K562 (cell line): Measurements from ENCODE around the gene WDR86. TPM values are rescaled to one million over a fixed set of nuclear protein-coding genes. Genes with fewer than 3 reads are reported as not detected.
A peak's percentile ranks its signal among the peaks of the same experiment; 100 is the strongest.

Source experiments
- ATAC-seq: fragments of 200-7000 bp; cut with Tn5 transposase; 3 replicates; pipeline ENCODE4 v1.9.1; 2020; ENCODE audit warnings: moderate library complexity
- BruUV-seq: library from RNA; stranded (reverse); fragments of 400-500 nt; replicated peaks from 2 replicates; lab custom pipeline; 2021; lab: Mats Ljungman, UMichigan
- CTCF ChIA-PET: fragments of 300-600 bp; formaldehyde crosslinking; extraction: SDS; loops from one replicate; lab custom pipeline; 2021; ENCODE audit warnings: low intra/inter-chr PET ratio; lab: Yijun Ruan, JAX
- POLR2A ChIA-PET: fragments of 300-600, 350-650 bp; sonication (Branson Sonifier 250); formaldehyde crosslinking; extraction: SDS; loops from one replicate; lab custom pipeline; 2021; ENCODE audit warnings: antibody characterized with exemption, inconsistent platforms; lab: Yijun Ruan, JAX
- DNase-seq, 4 experiments: peaks; one replicate each; pipeline versions ENCODE4 v3.0.0 to v3.0.0-alpha.2; 2011 to 2018; ENCODE audit warnings: low spot score in 3 of 4, mixed read lengths in 3 of 4; ENCODE audit errors: extremely low read depth in 1 of 4
- FAIRE-seq: peaks from 2 replicates; lab custom pipeline; 2011; peaks lifted over from hg19 to GRCh38; lab: Jason Lieb, UNC
- H2AFZ ChIP-seq: 2 replicates; pipeline ENCODE4 v1.6.0; 2011; ENCODE audit warnings: low read depth, low read length, control low read depth, inconsistent platforms
- H3K27ac ChIP-seq: fragments of 200-600 bp; 3 replicates; pipeline ENCODE4 v1.8.0; 2011; ENCODE audit warnings: low read depth, mild to moderate bottlenecking, control low read depth, inconsistent platforms, low read length, moderate library complexity, mixed read lengths; ENCODE audit errors: extremely low read depth
- H3K27me3 ChIP-seq, 2 experiments: fragments of 300-600 bp in 1 of 2; 2 replicates in 1 of 2; 3 replicates in 1 of 2; pipeline versions ENCODE4 v1.6.0 to v1.8.0; 2011; ENCODE audit warnings: inconsistent platforms in 2 of 2, low read length in 2 of 2, mild to moderate bottlenecking in 1 of 2, mixed read lengths in 1 of 2, moderate library complexity in 1 of 2; ENCODE audit not compliant: control insufficient read depth in 2 of 2, insufficient read depth in 2 of 2
- H3K36me3 ChIP-seq: fragments of 300-600 bp; 3 replicates; pipeline ENCODE4 v1.8.0; 2011; ENCODE audit warnings: mild to moderate bottlenecking, low read length, inconsistent platforms; ENCODE audit not compliant: control insufficient read depth, insufficient read depth
- H3K4me1 ChIP-seq, 2 experiments: fragments of 200-600 bp in 1 of 2; replicated peaks in 1 of 2; 2 replicates in 1 of 2; 3 replicates in 1 of 2; pipeline versions ENCODE4 v1.5.1 to v1.8.0; 2011; ENCODE audit warnings: inconsistent platforms in 2 of 2, low read length in 2 of 2, mild to moderate bottlenecking in 1 of 2, mixed read lengths in 1 of 2, moderate library complexity in 1 of 2; ENCODE audit not compliant: control insufficient read depth in 2 of 2, insufficient read depth in 2 of 2
- H3K4me2 ChIP-seq: 2 replicates; pipeline ENCODE4 v1.6.1; 2011; ENCODE audit warnings: low read length, control low read depth, inconsistent platforms, mixed read lengths; ENCODE audit not compliant: insufficient read depth
- H3K4me3 ChIP-seq: fragments of 200-600 bp; sonication (generic), shearing (Covaris generic); 2 replicates; pipeline ENCODE4 v1.5.1; 2016; ENCODE audit warnings: control low read depth, inconsistent platforms
- H3K79me2 ChIP-seq: fragments of 200-600 bp; 3 replicates; pipeline ENCODE4 v1.8.0; 2011; ENCODE audit warnings: low read length, inconsistent platforms; ENCODE audit not compliant: control insufficient read depth, insufficient read depth
- H3K9ac ChIP-seq, 2 experiments: 2 replicates each; pipeline versions ENCODE4 v1.6.0 to v1.6.1; 2011; ENCODE audit warnings: low read depth in 2 of 2, low read length in 2 of 2, control low read depth in 1 of 2, inconsistent platforms in 1 of 2, mild to moderate bottlenecking in 1 of 2, mixed read lengths in 1 of 2; ENCODE audit not compliant: insufficient read depth in 1 of 2
- H3K9me1 ChIP-seq: one replicate; pipeline ENCODE4 v1.6.0; 2011; ENCODE audit warnings: inconsistent platforms, mild to moderate bottlenecking, low read length, moderate library complexity; ENCODE audit not compliant: control insufficient read depth, insufficient read depth
- H3K9me3 ChIP-seq: replicated peaks from 2 replicates; pipeline ENCODE4 v1.5.1; 2011; ENCODE audit warnings: low read depth, low read length, inconsistent platforms; ENCODE audit not compliant: control insufficient read depth, insufficient read depth
- H4K20me1 ChIP-seq: replicated peaks from 2 replicates; pipeline ENCODE4 v1.6.1; 2011; ENCODE audit warnings: low read length, inconsistent platforms, mixed read lengths; ENCODE audit not compliant: control insufficient read depth, insufficient read depth
- HBP1 ChIP-seq: fragments of 450-650 bp; formaldehyde crosslinking; IDR thresholded peaks from 2 replicates; pipeline ENCODE4 v1.4.0; 2022; ENCODE audit warnings: missing genetic modification characterization
- ZHX1 ChIP-seq: fragments of 150-350 bp; conservative IDR thresholded peaks from 2 replicates; pipeline ENCODE4 v1.6.1; 2014; ENCODE audit warnings: low read length
- ZNF134 ChIP-seq: fragments of 250-450 bp; sonication (Bioruptor Pico); conservative IDR thresholded peaks from 2 replicates; pipeline ENCODE4 v1.4.0; 2020
- WGBS: fragments of 100-300 bp; shearing (Covaris generic); methylation state at CpG from one replicate; pipeline ENCODE4 v1.1.6; 2016; ENCODE audit warnings: low coverage, mixed read lengths; ENCODE audit not compliant: insufficient coverage; ENCODE audit errors: missing lambda C conversion rate; 5-methylcytosine and 5-hydroxymethylcytosine counted together
- in situ Hi-C: fragments of 300-500 bp; cut with MboI; formaldehyde crosslinking; loops from 4 replicates; pipeline ENCODE4 v1.15.0; 2018; ENCODE audit warnings: inconsistent platforms, mixed read lengths
- intact Hi-C: fragments of 100-400 bp; cut with micrococcal nuclease; formaldehyde crosslinking; loops from 2 replicates; pipeline ENCODE4 v1.14.2; 2022
- polyA plus RNA-seq, 8 experiments: library from polyadenylated mRNA; depleted of rRNA in 4 of 8; stranded (reverse) in 5 of 8; unstranded in 3 of 8; fragments of >200 nt; fragmentation: Nextera tagmentation in 2 of 8; fragmentation: Illumina TruSeq in 1 of 8; extraction: Ambion mirVana in 2 of 8; extraction: Trizol in 1 of 8; gene quantifications; 2 replicates each; pipeline versions ENCODE4 v1.2.1 to v1.2.3, GENCODE V29; 2011 to 2014; ENCODE audit warnings: inconsistent platforms in 1 of 8, missing spikeins in 1 of 8
- total RNA-seq, 7 experiments: library from RNA; depleted of rRNA in 6 of 7; stranded (reverse); fragments of >200 nt in 6 of 7; fragmentation: Illumina TruSeq in 2 of 7; extraction: Trizol in 2 of 7; gene quantifications; 2 replicates each; pipeline versions ENCODE4 v1.2.1 to v1.2.3, GENCODE V29; 2011 to 2021; ENCODE audit warnings: low replicate concordance in 1 of 7
- TF ChIP-seq, protein P1 (sequence below), 2 experiments: fragments of 450-650 bp in 1 of 2; sonication (generic) in 1 of 2; formaldehyde crosslinking; conservative IDR thresholded peaks; 2 replicates each; pipeline versions ENCODE4 v1.4.0 to v1.8.1; 2020 to 2022; ENCODE audit warnings: mild to moderate bottlenecking in 1 of 2, missing genetic modification reagents in 1 of 2

Gene WDR86
- total and polyA plus RNA-seq, 9 of the 15 experiments (the other 6 are each of a cell fraction or from before 2014, with no cell fraction given), result 0.24 TPM; not detected in 8

GRCh38 chr7:151408839-151409666 lies 785 bp downstream of the WDR86 start:
- in situ Hi-C loops, result no loop called here
- no peak for FAIRE-seq
- intact Hi-C loops, result no loop called here
- peaks cover 25 to 46% of the 10 kb centered on the region in 2 experiments for H3K4me1 ChIP-seq
- H3K79me2 ChIP-seq, result no peaks in the 10 kb centered on the region
- DNase-seq, result no peak
- no peak overlapping the region for H3K27ac ChIP-seq
- no peak for ATAC-seq
- H3K27me3 ChIP-seq, result peaks cover 2 to 6% of the 10 kb centered on the region in 2 experiments; a peak in 1 of 5 replicates
- POLR2A ChIA-PET, result interaction anchor here (1.0 kb wide), 1 partner anchor 10 kb away, joined by 5 read pairs; no protein-coding TSS in a partner anchor
- H3K9ac ChIP-seq, result no peak overlapping the region
- no TSS peak for BruUV-seq
- no peaks in the 10 kb centered on the region for H3K36me3 ChIP-seq
- 83% methylated on average over 45 of the region's 61 CpGs for WGBS
- CTCF ChIA-PET, result no interaction called here
- H3K4me3 ChIP-seq, result no peak overlapping the region
- H3K9me1 ChIP-seq, result no peaks in the 10 kb centered on the region
- H2AFZ ChIP-seq, result peak overlapping the region; percentile 30; the same call in 1 of the 2 replicates
- H3K4me2 ChIP-seq, result no peak overlapping the region
- H4K20me1 ChIP-seq, result no peaks in the 10 kb centered on the region
- no peaks in the 10 kb centered on the region; the same call in 1 of the 2 replicates for H3K9me3 ChIP-seq
- TF ChIP-seq ZNF134, result no peak
- TF ChIP-seq, protein P1, sequence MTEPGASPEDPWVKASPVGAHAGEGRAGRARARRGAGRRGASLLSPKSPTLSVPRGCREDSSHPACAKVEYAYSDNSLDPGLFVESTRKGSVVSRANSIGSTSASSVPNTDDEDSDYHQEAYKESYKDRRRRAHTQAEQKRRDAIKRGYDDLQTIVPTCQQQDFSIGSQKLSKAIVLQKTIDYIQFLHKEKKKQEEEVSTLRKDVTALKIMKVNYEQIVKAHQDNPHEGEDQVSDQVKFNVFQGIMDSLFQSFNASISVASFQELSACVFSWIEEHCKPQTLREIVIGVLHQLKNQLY (CRISPR knock-in tag; conservative IDR thresholded peaks at IDR 0.05), result no peak

DNA sequence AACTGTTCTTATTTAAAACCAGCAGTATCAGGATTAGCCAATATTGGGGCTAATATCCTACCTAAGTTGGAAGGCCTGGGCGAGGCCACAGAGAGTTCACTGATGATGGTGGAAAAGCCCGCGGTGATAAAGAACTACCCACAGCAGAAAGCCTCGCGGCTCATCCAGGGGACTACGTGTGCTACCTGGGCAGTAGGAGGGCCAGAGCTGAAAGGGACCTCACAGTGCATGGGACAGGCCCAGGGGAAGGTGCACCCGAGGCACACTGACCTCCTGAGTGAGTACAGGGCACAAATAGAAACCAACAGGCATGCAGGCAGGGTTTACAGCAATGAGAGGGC lies 1.4 kb downstream of the WDR86 start:
- intact Hi-C loops, result no loop called here
- no peak overlapping the region for H3K4me3 ChIP-seq
- peak overlapping the region; percentile 30; the same call in 1 of the 2 replicates for H2AFZ ChIP-seq
- H3K79me2 ChIP-seq, result no peaks in the 10 kb centered on the region
- 56% methylated on average over 7 of the region's 7 CpGs for WGBS
- peaks cover 2 to 6% of the 10 kb centered on the region in 2 experiments; a peak in 1 of 5 replicates for H3K27me3 ChIP-seq
- no peak overlapping the region for H3K4me2 ChIP-seq
- no peak overlapping the region for H3K27ac ChIP-seq
- no peak for FAIRE-seq
- ChIA-PET POLR2A (no interaction called here), CTCF (no interaction called here)
- no peaks in the 10 kb centered on the region for H3K9me1 ChIP-seq
- no peaks in the 10 kb centered on the region for H4K20me1 ChIP-seq
- no TSS peak for BruUV-seq
- peak overlapping the region in 1 of 2 experiments; percentile 26; a peak in 1 of 4 replicates for H3K9ac ChIP-seq
- no peak for ATAC-seq
- no peak for DNase-seq
- no peaks in the 10 kb centered on the region for H3K36me3 ChIP-seq
- peaks cover 30 to 51% of the 10 kb centered on the region in 2 experiments for H3K4me1 ChIP-seq
- in situ Hi-C loops, result no loop called here
- H3K9me3 ChIP-seq, result no peaks in the 10 kb centered on the region; the same call in 1 of the 2 replicates
- TF ChIP-seq ZHX1 (no peak), HBP1 (no peak)
